ENCODE measurements around the gene PHGDH. TPM values are rescaled to one million over a fixed set of nuclear protein-coding genes. Genes with fewer than 3 reads are reported as not detected.

Gene PHGDH
- total RNA-seq, 2 experiments from 2014 or later: 307 to 322 TPM

GRCh38 chr1:119736649-119737039 lies 24.9 kb downstream of the PHGDH start:
- ATAC-seq (no peak), DNase-seq (no peak)
- Mint-ChIP-seq H3K27ac (no peak overlapping the region), H3K9me3 (no peaks in the 10 kb centered on the region), H3K4me1 (ENCODE audit: low read depth) (no peaks in the 10 kb centered on the region), H3K27me3 (no peaks in the 10 kb centered on the region), H3K4me3 (no peak overlapping the region), H3K36me3 (ENCODE audit: low read depth) (peaks cover 60% of the 10 kb centered on the region)
- ChIA-PET CTCF (interaction anchor here (1.4 kb wide), 1 partner anchor 59 kb away, joined by 3 read pairs; no protein-coding TSS in a partner anchor), POLR2A (interaction anchor here (0.8 to 2.1 kb wide), 2 partner anchors 10 to 23 kb away, joined by 3 to 5 read pairs; no protein-coding TSS in a partner anchor)
- intact Hi-C loops (cut with micrococcal nuclease): no loop called here
- TF ChIP-seq CTCF (IDR thresholded peaks at IDR 0.05): no peak

GRCh38 chr1:119737040-119737682 lies 25.4 kb downstream of the PHGDH start:
- peaks cover 61% of the 10 kb centered on the region for H3K36me3 Mint-ChIP-seq (ENCODE audit: low read depth)
- no peak for DNase-seq
- no peaks in the 10 kb centered on the region for H3K9me3 Mint-ChIP-seq
- TF ChIP-seq CTCF (IDR thresholded peaks at IDR 0.05): no peak
- intact Hi-C loops (cut with micrococcal nuclease): no loop called here
- H3K27me3 Mint-ChIP-seq: no peaks in the 10 kb centered on the region
- no peak overlapping the region for H3K4me3 Mint-ChIP-seq
- no peak overlapping the region for H3K27ac Mint-ChIP-seq
- ChIA-PET CTCF (no interaction called here), POLR2A (interaction anchor here (1.9 to 2.1 kb wide), 2 partner anchors 10 to 25 kb away, joined by 4 to 5 read pairs; partner anchors contain the start of gene PHGDH)
- no peak for ATAC-seq
- H3K4me1 Mint-ChIP-seq (ENCODE audit: low read depth): no peaks in the 10 kb centered on the region

- Mint-ChIP-seq H3K36me3 (ENCODE audit: low read depth) (peaks cover 59% of the 10 kb centered on the region), H3K4me3 (no peak overlapping the region), H3K9me3 (no peaks in the 10 kb centered on the region), H3K27me3 (no peaks in the 10 kb centered on the region), H3K27ac (no peak overlapping the region), H3K4me1 (ENCODE audit: low read depth) (no peaks in the 10 kb centered on the region)
- no peak for TF ChIP-seq CTCF (IDR thresholded peaks at IDR 0.05)
- ChIA-PET CTCF (no interaction called here), POLR2A (interaction anchor here (1.9 to 2.1 kb wide), 2 partner anchors 11 to 26 kb away, joined by 4 to 5 read pairs; partner anchors contain the start of gene PHGDH)
- ATAC-seq: no peak
- no peak for DNase-seq
- intact Hi-C loops (cut with micrococcal nuclease): no loop called here
Measured at GRCh38 chr1:119738100-119738720, 26.5 kb downstream of the PHGDH start.

- DNase-seq: no peak
- TF ChIP-seq CTCF (IDR thresholded peaks at IDR 0.05): no peak
- intact Hi-C loops (cut with micrococcal nuclease): no loop called here
Measured at GRCh38 chr1:119739150-119739549, 27.4 kb downstream of the PHGDH start.

GRCh38 chr1:119740261-119740660 lies 28.5 kb downstream of the PHGDH start:
- Mint-ChIP-seq H3K4me3 (no peak overlapping the region), H3K9me3 (no peaks in the 10 kb centered on the region), H3K27me3 (no peaks in the 10 kb centered on the region), H3K36me3 (ENCODE audit: low read depth) (peaks cover 56% of the 10 kb centered on the region), H3K27ac (no peak overlapping the region), H3K4me1 (ENCODE audit: low read depth) (peaks cover 10% of the 10 kb centered on the region)
- no peak for TF ChIP-seq CTCF (IDR thresholded peaks at IDR 0.05)
- no peak for ATAC-seq
- POLR2A ChIA-PET: no interaction called here
- CTCF ChIA-PET: no interaction called here
- DNase-seq: no peak
- intact Hi-C loops (cut with micrococcal nuclease): no loop called here

More at GRCh38 chr1:119739150-119739549, 27.4 kb downstream of the PHGDH start:
- ChIA-PET POLR2A (interaction anchor here (0.6 kb wide), 1 partner anchor 704 kb away, joined by 7 read pairs; no protein-coding TSS in a partner anchor), CTCF (no interaction called here)
- ATAC-seq: no peak
- Mint-ChIP-seq H3K36me3 (ENCODE audit: low read depth) (peaks cover 62% of the 10 kb centered on the region), H3K4me3 (no peak overlapping the region), H3K4me1 (ENCODE audit: low read depth) (peaks cover 5% of the 10 kb centered on the region), H3K9me3 (no peaks in the 10 kb centered on the region), H3K27ac (no peak overlapping the region), H3K27me3 (no peaks in the 10 kb centered on the region)
